ENCODE results near the gene MYO5B.

- no peak for TF ChIP-seq CTCF (IDR thresholded peaks at IDR 0.05)
- no peak for TF ChIP-seq POLR2A (IDR thresholded peaks at IDR 0.05)
These were observed 186.6 kb downstream of the MYO5B start for GRCh38 chr18:50008306-50008705.

All from thyroid gland (tissue), 4 donors.